GM12865 (cell line): ENCODE data around the gene PRICKLE4.

ENCODE experiments used
- DNase-seq: peaks from one replicate; pipeline ENCODE4 v3.0.0; 2010; ENCODE audit warnings: low read depth
- H3K4me3 ChIP-seq: 2 replicates; pipeline ENCODE4 v1.5.1; 2011; ENCODE audit warnings: mild to moderate bottlenecking, low read depth, low read length, control low read depth
- CTCF ChIP-seq: IDR thresholded peaks from 2 replicates; pipeline ENCODE4 v1.5.1; 2011; ENCODE audit warnings: low read length, control low read depth, low read depth, inconsistent platforms; ENCODE audit not compliant: insufficient read depth; ENCODE audit errors: missing control alignments

The PRICKLE4 gene

GRCh38 chr6:41784581-41785171 lies 4.1 kb downstream of the PRICKLE4 start:
- H3K4me3 ChIP-seq: no peak overlapping the region
- TF ChIP-seq CTCF: no peak
- DNase-seq: no peak

- TF ChIP-seq CTCF: no peak
- no peak for DNase-seq
- H3K4me3 ChIP-seq: no peak overlapping the region
Observed at GRCh38 chr6:41785254-41785653, 4.7 kb downstream of the PRICKLE4 start.

- no peak for TF ChIP-seq CTCF
- H3K4me3 ChIP-seq: peak overlapping the region; percentile 74
- no peak for DNase-seq
Observed at GRCh38 chr6:41785689-41786450, 5.3 kb downstream of the PRICKLE4 start.

- TF ChIP-seq CTCF: peak; percentile 84
- DNase-seq: peak; percentile 88
- H3K4me3 ChIP-seq: peak overlapping the region; percentile 74
Observed at GRCh38 chr6:41786451-41787218, 6.1 kb downstream of the PRICKLE4 start.

- peak within 1 kb of the TSS; percentile 97 for H3K4me3 ChIP-seq
- DNase-seq: peak; percentile 97
- peak; percentile 88 for TF ChIP-seq CTCF
Observed at GRCh38 chr6:41787219-41787917, 6.8 kb downstream of the PRICKLE4 start, which contains the start of gene TOMM6. Gene TOMM6 (plus strand): TSS chr6:41787694. CDS start chr6:41787698, 4 bp downstream.

- no peak for TF ChIP-seq CTCF
- DNase-seq: no peak
- H3K4me3 ChIP-seq: no peak overlapping the region
Observed at GRCh38 chr6:41789390-41789724, 8.8 kb downstream of the PRICKLE4 start.
